Activated T-cell treated with anti-CD3 and anti-CD28 coated beads, Interleukin-2, amount 50 U/mL, for 1 hour (primary cell): ENCODE measurements around the gene NLGN4X.

ENCODE experiments used
- DNase-seq: peaks from one replicate; pipeline ENCODE4 v3.0.0-alpha.2; 2020

The NLGN4X gene

DNA sequence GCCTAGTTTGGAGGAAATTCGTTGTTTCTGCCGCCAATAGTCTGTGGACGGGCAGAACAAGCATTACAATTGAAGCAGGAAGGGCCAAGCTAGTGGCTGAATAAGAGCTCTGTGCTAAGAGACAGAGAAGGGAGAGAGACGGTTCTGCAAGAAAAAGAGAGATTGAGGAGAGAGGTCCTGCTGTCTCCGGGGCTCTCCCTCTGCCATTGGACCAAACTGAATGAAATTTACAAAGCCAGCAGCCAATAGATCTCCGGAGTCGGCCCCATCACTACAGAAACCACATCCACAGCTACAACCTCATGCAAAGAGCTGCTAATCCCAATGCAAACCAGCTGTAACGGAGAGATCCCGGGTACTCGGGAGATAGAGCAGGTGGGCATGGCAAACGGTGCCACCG lies at the start of gene NLGN4X:
Gene NLGN4X (minus strand): TSS at position 148 of the 400 bp plus-strand sequence. CDS start 77,401 bp downstream, outside the sequence.
- no peak for DNase-seq

GRCh38 chrX:6266041-6266440 lies 37.4 kb upstream of the NLGN4X start:
- DNase-seq: no peak

- no peak for DNase-seq
Measured at GRCh38 chrX:6262959-6263358, 34.3 kb upstream of the NLGN4X start.

- no peak for DNase-seq
Measured at GRCh38 chrX:6257025-6257424, 28.4 kb upstream of the NLGN4X start.

GRCh38 chrX:6244666-6245065 lies 16.0 kb upstream of the NLGN4X start:
- DNase-seq: no peak

GRCh38 chrX:6238576-6238975 lies 9.9 kb upstream of the NLGN4X start:
- no peak for DNase-seq

DNA sequence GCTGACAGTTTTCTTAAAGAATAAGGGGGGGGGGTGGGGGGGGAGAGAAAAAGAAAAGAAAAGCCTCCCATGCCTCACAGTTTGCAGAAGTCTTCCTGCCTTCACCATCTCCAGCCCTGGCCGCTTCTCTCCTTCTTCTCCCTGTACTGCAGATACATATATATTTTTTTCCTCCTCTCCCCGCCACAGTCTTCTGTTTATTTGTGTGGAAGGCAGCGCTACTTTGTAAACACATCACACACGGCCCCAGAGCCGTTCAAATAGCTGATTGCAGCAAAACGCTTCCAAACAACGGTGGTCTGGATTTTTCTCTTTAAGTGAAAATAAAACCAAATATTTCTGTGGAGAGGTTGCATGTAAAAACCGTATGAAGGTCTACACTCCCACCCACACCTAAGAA lies 732 bp downstream of the NLGN4X start:
- DNase-seq: no peak

DNA sequence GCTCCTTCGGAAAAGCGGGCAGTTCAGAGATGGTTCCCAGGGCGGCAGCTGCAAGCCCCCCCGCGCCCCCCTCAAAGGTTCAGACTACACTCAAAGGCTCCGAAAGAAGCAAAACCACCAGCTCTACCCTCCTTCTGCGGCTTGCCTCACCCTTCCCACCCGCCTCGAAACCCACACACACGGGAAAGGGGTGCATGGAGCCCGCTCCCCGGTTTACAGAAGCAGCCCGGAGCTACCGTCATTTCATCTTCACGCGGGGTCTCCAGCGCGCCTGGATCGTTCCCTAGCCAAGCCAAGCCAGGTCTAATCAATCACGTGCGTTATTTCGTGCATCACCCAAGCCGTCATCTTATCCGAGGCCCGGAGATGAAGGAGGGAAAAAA lies 1.2 kb downstream of the NLGN4X start:
- no peak for DNase-seq

GRCh38 chrX:6226596-6227452 lies 1.8 kb downstream of the NLGN4X start:
- no peak for DNase-seq

DNA sequence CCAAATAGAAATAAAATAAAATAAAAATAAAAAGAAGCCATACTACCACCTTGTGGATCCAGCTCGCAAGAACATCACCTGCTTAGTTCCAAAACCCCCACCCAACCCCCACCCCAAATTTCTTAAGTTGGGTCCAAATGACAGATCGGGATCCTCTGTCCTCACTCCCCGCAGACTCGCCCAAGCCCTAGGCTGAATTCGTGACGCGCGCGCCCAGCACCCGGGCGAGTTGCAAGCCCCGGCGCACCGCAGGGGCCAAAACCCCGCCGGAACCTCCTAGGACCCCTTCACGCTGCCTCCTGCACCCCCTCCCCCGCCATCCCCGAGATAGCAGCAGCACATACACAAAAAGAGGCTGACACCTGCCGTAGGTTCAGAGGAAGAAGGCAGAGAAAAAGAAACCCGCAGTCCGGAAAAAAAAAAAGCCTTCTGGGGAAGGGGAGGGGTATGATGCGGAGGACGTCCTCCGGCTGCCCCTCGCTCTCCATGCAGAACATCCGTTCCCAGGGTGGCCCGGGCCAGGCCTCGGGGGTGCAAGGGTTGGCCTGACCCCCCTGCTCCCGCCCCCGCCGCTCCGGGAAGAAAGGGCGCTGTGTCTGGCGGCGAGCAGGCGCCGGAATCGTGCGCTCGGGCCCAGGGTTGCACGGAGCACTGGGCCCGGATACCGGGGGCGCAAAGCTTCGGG lies 2.6 kb downstream of the NLGN4X start:
- DNase-seq: no peak

DNA sequence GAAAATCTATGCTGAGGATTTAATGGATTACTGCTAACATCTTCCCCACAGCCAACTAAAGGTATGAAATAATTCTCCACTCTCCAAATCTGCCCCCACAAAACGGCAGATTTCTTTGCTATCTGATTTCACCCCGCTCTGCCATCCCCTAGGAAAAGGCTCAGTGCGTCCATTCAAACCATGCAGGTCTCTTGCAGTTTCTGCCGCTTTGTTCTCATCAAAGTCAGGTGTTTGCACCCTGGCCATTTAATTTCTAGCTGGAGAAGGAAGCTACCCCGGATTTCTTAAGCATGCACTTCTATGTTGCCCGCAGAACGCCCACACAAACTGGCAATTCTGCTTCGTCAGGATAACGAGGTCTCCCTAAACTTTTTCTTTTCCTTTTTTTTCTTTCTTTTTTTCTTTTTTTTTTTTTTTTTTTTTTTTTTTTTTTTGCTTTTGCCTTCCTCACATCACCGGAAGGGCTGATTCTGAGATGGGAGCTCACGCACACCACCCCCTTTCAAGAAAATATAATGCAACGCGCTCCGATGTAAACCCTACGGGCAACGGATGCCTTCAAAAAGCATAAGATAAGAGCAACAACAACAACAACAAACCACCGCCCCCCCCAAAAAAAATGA lies 3.3 kb downstream of the NLGN4X start:
- DNase-seq: no peak

GRCh38 chrX:6223516-6223915 lies 5.2 kb downstream of the NLGN4X start:
- no peak for DNase-seq

DNA sequence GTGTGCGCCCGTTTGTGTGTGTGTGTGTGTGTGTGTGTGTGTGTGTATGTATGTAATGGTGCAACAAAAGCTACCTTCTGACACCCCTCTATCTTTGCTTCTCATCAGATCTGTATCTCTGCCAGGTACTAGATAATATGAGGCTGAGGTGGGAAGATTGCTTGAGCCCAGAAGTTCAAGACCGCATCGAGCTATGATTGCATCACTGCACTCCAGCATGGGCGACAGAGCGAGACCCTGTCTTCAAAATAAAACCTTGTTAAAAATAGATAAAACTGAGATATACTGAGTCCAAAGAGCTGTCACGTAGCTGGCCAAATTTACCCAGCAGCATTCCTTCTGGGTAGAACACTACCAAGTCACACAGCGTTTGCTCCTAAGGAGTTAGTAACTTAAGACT lies 18.4 kb downstream of the NLGN4X start:
- DNase-seq: no peak

DNA sequence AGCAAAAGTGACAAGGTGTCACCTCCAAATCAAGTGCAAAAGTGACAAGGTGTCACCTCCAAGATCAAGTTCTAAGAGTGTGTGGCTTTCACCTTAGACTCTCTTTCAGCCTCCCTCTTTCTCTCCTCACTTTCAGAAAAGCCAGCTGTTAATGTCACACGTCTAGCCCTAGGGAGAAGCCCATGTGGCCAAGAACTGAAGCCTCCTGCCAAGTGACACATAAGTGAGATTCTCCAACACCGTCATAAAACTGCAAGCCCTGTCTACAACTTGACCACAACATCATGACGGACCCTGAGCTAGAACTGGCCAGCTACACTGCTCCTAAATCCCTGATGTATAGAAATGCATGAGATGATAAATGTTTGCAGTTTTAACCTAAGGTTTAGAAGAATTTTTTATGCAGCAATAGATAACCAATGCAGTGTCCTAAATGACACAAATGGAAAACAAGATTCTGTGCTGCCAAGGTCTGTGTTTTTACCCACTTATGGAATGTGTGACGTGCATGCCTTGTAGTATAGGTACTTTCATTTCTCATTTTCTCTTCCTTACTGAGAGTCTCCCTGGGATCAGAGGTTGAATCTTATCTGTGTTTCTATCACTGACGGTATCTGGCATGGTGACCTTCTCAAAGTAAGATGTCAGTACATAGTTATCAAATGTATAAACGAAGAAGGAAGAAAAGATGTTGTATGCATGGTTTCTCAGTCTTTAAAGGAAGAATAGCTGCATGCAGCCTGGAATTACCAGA lies 25.0 kb downstream of the NLGN4X start:
- DNase-seq: no peak

DNA sequence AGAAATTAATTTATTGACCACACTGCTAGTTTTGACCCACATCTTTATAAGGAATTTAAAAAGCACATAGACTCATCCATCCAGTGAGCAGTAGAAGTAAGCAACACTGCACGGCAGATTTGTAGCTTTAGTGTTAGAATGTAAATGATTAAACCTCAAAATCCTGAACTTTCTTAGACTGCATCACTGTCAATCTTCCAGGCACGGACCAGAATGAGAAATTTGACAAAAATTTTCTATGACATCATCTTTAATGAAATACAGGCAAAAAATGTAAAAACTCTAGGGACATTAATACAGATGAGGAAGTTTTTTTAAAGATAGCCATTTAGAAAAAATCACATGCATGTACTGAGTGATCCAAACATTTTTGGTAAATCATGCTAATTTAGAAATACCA lies 29.2 kb downstream of the NLGN4X start:
- DNase-seq: no peak

DNA sequence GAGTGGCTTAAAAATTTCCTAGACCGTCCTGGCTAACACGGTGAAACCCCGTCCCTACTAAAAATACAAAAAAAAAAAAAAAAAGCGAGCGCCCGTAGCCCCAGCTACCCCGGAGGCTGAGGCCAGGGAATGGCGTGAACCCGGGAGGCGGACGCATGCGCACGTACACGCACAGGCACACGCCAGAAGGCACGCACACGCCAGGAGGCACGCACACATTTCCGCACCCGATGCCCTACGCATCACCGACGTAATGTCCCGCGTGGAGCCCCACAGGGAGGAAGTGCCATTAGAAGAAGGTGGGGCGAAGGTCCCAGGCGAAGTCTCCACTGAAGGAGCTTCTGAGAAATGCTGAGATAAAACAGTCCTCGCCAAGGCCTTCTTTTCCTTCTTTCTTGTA lies 41.4 kb downstream of the NLGN4X start:
- no peak for DNase-seq

- no peak for DNase-seq
Measured at GRCh38 chrX:6184900-6185515, 43.7 kb downstream of the NLGN4X start.

GRCh38 chrX:6175914-6176313 lies 52.8 kb downstream of the NLGN4X start:
- DNase-seq: no peak

DNA sequence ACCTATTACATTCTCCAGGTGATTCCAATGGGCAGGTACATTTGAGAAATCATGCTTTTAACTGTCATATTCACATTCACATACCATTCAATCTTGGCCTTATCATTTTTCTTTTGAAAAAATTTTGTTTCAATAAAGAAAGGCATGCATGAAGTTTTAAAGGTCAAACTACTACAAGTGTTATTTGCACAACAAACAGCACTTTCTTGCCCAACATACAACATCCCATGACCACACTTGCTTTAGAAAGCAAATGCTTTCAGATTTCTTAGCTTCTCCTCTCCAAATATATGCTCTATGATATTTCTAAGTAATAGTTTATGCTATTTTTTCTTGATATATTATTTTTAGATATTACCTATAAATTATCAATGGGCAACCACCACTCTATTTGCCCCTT lies 58.2 kb downstream of the NLGN4X start:
- DNase-seq: no peak

DNA sequence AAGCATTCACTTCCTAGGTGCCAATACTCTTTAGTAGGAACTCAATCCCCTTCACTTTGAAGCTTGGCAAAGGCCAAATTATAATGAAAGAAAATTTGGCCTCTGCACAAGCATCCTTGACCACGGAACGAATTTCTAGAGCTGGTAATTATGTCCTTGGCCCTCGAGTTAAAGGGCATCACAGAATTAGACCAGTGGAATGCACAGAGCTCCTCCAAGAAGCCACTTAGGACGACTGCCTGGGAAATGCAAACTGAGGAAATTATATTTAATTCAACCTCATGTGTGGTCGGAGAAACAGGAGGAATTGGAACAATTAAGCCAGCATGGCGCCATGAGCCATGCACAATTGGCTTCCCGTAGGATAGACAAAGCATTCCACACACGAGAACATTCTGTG lies 59.3 kb downstream of the NLGN4X start:
- DNase-seq: no peak

GRCh38 chrX:6163721-6164120 lies 64.9 kb downstream of the NLGN4X start:
- no peak for DNase-seq

DNA sequence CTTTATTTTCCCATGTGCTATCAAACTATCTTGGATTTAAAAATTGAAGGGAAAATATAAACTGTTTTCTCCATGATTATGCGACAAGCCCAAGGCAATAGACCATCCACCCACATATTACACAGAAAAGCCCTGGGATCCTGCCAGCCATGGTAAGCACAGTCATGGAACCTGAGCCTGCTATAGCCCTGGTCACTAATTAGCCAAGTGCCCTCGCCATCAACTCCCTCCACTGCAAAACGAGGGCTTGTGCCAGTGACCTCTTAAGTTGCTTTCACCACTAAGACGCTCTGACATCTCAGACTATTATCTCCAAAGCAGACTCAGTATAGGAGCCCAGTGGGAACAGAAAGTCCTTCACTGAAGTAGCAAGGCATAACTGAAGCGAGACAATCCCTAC lies 69.2 kb downstream of the NLGN4X start:
- DNase-seq: no peak

DNA sequence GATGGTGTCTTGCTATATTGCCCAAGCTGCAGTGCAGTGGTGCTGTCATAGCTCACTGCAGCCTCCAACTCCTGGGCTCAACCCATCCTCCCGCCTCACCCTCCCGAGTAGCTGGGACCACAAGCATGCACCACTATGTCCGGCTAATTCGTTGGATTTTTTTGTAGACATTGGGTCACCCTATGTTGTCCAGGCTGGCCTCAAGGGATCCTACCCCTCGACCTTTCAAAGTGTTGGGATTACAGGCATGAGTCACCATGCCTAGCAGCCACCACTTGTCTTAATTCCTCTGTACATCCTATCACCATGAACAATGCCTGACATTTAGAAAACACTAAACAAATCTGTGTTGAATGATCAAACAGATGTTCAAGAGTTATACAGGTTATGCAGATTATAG lies 76.7 kb downstream of the NLGN4X start:
- no peak for DNase-seq
